Hippocampal formation (tissue), 2 donors: ENCODE results near the gene F10.
"Not testable (repeated sequence)": the region's sequence is repeated elsewhere in the genome, so short reads cannot be mapped to it uniquely, and the experiment has no call there.

Source experiments
- DNase-seq, 2 donors: peaks; one replicate each; lab custom pipeline; 2025; lab: John Stamatoyannopoulos, UW

The F10 gene

GRCh38 chr13:113153810-113154748, 31.5 kb downstream of the F10 start:
- peak; percentile 68 to 79 for DNase-seq

- DNase-seq: no peak
Observed at GRCh38 chr13:113155201-113155600, 32.6 kb downstream of the F10 start.

DNA sequence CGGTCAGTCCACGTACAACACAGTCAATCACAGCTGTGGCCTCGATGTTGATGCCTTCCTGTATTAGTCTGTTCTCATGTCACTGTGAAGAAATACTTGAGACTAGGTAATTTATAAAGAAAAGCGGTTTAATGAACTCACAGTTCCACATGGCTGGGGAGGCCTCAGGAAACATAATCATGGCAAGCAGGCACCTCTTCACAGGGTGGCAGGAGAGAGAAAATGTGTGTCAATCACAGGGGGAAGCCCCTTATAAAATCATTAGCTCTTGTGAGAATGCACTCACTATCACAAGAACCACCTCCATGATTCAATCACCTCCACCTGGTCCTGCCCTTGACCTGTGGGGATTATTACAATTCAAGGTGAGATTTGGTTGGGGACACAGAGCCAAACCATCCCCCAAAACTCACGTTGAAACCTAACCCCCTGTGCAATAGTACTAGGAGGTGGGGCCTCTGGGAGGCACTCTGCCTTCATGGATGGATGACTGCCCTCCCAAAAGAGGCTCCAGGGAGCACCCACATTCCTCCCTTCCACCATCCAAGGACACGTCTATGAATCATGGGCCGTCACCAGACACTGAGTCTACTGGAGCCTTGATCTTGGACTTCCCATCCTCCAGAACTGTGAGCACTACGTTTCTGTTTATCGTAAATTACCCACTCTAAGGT, 33.5 kb downstream of the F10 start:
- DNase-seq: no peak

DNA sequence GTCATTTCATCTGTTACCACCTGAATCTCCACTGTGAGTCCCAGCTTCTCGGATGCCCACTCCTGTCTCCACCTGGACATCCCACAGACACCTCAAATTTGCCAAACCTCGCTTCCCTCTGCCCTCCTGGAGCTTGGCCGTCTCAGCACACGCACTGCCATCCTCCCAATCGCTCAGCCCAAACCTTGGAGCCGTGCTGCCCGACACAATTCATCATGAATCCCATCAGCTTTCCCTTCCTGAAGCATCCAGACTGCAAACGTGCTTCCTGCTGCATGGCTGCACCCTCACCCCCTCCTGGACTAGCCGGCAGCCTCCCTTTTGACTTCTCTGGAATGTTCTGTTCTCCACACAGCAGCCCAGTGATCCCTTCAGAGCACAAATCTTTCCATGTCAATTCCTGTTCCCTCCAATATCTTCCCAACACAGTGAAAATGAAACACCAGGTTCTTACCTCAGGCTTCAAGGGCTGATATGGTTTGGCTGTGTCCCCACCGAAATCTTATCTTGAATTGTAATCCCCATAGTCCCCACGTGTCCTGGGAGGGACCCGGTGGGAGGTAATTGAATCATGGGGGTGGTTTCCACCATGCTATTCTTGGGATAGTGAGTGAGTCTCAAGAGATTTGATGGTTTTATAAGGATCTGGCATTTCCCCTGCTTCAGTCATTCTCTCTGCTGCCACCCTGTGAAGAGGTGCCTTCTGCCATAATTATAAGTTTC, 34.8 kb downstream of the F10 start:
- no peak for DNase-seq

- DNase-seq: no peak
Observed at GRCh38 chr13:113157929-113158747, 35.5 kb downstream of the F10 start, which contains the start of gene PROZ. TSS of gene PROZ (plus strand) at chr13:113158648. CDS start at chr13:113158661, 13 bp downstream.

DNA sequence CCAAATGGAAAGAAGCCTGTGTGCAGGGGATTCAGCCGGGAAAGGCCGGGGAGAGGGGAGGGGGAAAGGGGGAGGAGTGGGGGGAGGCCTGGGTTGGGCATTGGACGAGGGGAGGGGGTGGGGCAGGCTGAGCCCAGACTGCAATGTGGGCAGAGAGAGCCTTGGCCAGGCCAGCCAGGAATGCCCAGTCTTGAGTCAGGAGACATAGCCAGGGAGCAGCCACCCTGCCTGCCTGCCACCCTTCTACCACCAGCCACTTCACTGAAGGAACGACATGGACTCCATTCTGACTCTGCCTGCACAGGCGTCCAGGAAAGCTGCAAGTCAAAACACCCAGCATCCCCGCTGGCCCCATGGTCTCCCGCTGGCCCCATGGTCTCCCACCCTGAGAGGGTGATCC, 36.3 kb downstream of the F10 start:
- no peak for DNase-seq

DNA sequence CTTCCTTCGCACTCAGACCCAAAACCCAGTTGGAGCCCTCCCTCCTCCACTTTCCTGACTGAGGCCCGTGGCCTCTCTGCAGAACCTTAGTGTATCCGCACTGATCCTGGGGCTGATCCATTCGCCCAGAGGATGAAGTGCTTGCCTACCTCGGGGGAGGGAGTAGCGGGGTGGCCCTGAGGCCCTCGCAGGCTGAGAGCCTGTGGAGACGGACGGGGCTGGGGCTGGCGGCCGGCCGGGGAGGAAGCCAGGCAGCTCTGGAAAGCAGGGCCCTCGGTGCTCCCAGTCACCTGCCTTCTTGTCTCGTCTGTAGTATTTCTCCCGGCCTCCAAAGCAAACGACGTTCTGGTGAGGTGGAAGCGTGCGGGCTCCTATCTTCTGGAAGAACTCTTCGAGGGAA, 37.1 kb downstream of the F10 start:
- no peak for DNase-seq

- no peak for DNase-seq
Observed at GRCh38 chr13:113160983-113161382, 38.4 kb downstream of the F10 start.

DNA sequence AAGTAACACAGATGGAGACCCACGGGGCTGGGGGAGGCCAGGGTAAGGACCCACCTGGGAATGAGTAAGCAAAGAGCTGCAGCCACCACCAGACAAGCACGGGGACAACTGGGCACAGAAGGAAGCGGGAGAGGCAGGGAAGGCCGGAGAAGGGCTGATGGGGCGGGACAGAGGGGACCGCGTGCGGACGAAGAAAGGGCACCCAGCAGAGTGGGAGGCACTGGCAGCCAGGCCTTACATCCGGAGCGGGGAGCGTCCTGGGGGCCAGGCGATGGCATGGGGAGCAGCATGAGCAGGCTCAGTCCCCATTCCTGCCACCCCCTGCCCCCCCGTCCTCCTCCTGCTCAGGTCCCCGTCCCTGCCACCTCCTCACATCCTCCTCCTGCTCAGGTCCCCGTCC, 38.8 kb downstream of the F10 start:
- no peak for DNase-seq

GRCh38 chr13:113161975-113162374, 39.4 kb downstream of the F10 start:
- not testable (repeated sequence) for DNase-seq

GRCh38 chr13:113162783-113163685, 40.4 kb downstream of the F10 start:
- DNase-seq: no peak

DNA sequence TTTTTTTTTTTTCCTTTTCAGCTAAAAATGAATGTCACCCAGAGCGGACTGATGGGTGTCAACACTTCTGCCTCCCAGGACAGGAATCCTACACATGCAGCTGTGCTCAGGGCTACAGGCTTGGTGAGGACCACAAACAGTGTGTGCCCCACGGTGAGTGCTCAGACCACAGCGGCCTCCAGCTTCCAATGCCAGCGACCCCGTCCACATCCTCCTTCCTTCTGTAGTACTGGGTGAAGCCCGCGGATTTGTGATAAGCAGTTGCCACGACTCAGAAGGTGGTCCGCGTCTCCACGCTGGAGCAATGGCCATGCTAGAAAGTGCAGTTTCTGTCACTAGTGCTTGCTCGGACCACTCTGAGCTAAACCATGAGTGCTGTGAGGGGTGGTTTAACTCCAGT, 41.9 kb downstream of the F10 start:
- DNase-seq: no peak

DNA sequence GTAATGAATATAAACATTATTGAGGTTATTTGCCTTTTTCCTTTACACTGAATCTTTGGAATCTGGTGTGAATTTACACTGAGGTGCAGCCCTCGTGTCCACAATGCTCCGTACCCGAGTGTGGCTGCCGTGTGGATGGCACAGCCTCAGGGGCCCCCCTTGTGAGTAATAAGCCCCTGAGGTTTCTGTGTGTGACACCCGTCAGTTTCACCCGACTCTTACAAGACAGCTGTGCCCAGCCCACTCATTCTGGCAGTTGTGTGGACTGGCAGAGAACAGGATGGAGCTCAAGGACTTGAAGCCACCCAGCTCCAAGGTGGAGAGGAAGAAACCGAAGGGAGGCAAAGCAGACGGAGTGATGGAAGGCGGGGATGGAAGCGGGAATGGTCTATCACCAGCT, 43.7 kb downstream of the F10 start:
- DNase-seq: no peak

DNA sequence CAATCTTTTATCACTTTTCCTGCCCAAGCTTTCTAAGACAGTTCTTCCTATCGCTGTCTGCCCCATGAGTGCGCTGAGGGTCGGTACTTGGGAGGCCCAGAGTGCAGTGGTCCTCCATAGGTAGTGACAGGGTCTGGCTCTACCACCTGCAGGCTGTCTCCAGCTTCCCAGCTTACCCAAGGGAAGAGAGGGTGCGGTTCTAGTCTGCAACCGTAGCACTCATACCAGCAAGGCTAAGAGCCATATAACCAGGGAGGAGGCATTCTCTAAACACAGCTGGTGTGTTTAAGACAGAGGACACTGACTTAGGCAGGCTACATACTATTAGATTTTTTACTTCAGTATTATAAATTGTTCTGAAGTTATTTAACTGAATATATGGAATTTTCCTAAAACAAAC, 44.1 kb downstream of the F10 start:
- no peak for DNase-seq

GRCh38 chr13:113167155-113167554, 44.6 kb downstream of the F10 start:
- no peak for DNase-seq

GRCh38 chr13:113167575-113167974, 45.0 kb downstream of the F10 start:
- DNase-seq: no peak

- DNase-seq: no peak
Observed at GRCh38 chr13:113168211-113168610, 45.6 kb downstream of the F10 start.

GRCh38 chr13:113169277-113170272, 47.0 kb downstream of the F10 start:
- DNase-seq: no peak

DNA sequence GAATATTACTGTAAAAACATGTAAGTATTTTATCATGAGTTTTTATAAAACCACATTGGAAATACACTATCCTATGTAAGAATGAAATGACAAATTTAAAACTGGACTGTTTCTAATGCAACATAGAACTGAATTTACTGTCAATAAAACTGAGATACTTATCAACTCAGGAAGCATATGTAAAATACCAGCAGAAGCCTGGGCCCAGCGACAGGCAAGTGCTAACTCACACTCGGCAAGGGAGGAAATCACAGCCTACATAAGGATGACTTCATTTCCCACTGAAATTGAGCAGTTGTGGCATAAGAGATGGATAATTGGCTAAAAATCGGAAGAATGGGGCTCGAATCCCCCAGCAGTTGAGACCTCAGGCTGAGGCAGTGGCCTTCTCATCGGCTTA, 47.9 kb downstream of the F10 start:
- DNase-seq: no peak
